DMS114 treated with DMSO at 0.1 percent for 48 hours (cell line): ENCODE results near the gene ESPN.
"Not testable (repeated sequence)": the region's sequence is repeated elsewhere in the genome, so short reads cannot be mapped to it uniquely, and the experiment has no call there.

ENCODE experiments used
- DNase-seq: peaks from one replicate; lab custom pipeline; 2025; ENCODE audit not compliant: unreplicated experiment; lab: John Stamatoyannopoulos, UW

Gene ESPN, protein sequence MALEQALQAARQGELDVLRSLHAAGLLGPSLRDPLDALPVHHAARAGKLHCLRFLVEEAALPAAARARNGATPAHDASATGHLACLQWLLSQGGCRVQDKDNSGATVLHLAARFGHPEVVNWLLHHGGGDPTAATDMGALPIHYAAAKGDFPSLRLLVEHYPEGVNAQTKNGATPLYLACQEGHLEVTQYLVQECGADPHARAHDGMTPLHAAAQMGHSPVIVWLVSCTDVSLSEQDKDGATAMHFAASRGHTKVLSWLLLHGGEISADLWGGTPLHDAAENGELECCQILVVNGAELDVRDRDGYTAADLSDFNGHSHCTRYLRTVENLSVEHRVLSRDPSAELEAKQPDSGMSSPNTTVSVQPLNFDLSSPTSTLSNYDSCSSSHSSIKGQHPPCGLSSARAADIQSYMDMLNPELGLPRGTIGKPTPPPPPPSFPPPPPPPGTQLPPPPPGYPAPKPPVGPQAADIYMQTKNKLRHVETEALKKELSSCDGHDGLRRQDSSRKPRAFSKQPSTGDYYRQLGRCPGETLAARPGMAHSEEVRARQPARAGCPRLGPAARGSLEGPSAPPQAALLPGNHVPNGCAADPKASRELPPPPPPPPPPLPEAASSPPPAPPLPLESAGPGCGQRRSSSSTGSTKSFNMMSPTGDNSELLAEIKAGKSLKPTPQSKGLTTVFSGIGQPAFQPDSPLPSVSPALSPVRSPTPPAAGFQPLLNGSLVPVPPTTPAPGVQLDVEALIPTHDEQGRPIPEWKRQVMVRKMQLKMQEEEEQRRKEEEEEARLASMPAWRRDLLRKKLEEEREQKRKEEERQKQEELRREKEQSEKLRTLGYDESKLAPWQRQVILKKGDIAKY

DNA sequence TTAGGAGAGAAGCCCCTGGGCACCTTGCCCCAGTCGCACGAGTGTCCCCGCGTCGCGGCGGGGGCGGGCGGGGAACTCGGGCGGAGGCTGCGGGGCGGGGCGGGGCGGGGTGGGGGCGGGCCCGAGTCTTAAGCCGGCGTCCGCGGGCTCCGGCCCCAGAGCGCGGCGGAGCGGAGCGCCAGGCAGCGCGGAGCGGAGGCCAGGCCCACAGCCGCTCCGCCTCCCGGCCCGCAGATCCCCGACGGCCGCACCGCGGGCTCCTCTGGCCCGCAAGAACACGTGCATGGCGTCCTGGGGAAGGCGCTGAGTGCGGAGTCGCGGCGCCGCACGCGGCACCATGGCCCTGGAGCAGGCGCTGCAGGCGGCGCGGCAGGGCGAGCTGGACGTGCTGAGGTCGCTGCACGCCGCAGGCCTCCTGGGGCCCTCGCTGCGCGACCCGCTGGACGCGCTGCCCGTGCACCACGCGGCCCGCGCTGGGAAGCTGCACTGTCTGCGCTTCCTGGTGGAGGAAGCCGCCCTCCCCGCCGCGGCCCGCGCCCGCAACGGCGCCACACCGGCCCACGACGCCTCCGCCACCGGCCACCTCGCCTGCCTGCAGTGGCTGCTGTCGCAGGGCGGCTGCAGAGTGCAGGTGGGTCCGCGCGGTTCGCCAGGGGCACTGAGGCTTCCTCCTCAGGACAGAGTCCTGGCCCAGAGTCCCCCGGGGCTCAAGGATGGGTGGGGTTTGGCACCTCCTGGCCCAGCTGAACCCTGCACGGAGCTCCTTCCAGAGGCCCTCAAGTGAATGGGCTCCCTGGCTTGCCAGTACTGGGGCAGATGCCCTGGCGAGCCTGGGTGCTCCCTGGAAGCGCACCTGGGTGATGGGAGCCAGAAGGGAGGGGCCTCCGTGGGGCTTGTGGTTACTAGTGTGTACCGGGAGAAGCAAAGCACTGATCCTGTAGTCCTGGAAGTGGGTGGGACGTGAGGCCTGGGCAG lies at the start of gene ESPN:
Gene ESPN (plus strand): TSS at position 158 of the 975 bp plus-strand sequence. CDS start 180 bp downstream, at position 338.
- no peak for DNase-seq

DNA sequence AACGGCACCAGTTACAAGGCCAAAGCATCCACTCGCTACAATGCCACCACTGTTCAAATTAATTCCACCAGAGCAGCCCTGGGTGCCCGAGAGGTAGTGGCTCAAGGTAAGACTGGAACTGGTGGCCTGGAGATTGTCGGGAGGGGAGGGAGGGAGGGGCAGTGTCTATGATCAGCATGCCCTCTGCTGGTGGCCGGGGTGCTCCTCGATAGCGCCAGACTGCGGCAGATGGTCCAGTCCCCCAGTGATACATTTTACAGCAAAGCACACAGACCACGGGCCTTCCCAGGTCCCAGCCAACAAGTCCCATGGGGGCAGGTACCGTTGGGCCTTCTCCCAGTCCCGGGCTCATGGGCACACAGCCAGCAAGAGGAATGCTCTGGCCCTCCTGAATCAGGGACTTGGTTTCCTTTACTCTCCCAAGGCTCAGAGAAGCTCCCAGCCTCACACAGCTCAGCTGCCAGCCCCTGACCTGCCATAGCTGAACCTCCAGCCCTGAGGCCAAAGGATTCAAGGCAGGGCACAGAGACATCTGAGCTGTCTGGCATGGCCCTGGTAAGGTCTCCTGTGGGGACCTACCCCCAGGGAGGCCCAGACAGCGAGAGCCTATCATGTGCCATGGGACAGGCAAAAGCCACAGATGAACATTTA lies 46.4 kb upstream of the ESPN start:
- no peak for DNase-seq

- DNase-seq: no peak
Measured at GRCh38 chr1:6380037-6380436, 44.5 kb upstream of the ESPN start.

GRCh38 chr1:6384135-6384534 lies 40.4 kb upstream of the ESPN start:
- DNase-seq: no peak

DNA sequence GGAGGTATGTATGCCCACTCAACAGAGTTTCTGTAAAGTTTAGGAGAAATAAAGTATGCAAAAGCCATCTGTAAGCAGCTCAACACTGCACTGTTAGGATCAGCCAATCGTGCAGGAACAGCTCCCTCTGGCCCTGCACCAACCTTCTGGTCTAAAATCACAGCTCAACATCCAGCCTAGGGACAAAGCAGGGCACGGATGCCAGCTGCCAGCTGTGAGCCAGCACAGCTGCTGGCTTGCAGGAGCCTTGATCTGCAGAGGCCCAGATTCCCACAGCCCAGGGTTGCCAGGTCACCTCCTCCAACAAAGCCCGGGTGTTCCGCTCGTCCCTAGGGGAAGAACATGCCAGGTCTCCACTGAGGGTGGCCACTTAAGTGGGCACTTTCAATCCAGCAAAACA lies 39.6 kb upstream of the ESPN start:
- no peak for DNase-seq

GRCh38 chr1:6385488-6386191 lies 38.9 kb upstream of the ESPN start:
- DNase-seq: no peak

DNA sequence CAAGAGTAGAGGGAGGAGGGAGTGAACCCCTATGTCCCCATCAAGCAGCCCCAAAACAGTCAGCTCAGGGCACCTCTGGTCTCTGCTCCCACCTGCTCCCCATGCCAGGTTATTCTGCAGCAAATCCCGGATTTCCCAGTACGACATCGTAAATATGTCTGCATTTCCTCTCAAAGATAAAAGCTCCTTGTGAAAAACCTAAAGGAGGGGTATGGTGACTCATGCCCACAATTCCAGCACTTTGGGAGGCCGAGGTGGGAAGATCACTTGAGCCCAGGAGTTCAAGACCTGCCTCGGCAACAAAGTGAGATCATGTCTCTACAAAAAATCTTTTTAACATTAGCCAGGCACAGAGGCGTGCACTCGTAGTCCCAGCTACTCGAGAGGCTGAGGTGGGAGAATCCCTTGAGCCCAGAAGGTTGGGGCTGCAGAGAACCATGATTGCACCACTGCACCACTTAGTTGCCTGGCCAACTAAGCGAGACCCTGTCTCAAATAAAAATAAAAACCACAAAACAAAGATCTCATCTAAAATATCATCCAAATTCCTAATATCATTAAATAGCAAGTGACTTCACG lies 38.1 kb upstream of the ESPN start:
- DNase-seq: no peak

GRCh38 chr1:6389971-6390370 lies 34.6 kb upstream of the ESPN start:
- DNase-seq: no peak

GRCh38 chr1:6391951-6392808 lies 32.4 kb upstream of the ESPN start:
- no peak for DNase-seq

GRCh38 chr1:6392809-6393399 lies 31.7 kb upstream of the ESPN start:
- DNase-seq: no peak

DNA sequence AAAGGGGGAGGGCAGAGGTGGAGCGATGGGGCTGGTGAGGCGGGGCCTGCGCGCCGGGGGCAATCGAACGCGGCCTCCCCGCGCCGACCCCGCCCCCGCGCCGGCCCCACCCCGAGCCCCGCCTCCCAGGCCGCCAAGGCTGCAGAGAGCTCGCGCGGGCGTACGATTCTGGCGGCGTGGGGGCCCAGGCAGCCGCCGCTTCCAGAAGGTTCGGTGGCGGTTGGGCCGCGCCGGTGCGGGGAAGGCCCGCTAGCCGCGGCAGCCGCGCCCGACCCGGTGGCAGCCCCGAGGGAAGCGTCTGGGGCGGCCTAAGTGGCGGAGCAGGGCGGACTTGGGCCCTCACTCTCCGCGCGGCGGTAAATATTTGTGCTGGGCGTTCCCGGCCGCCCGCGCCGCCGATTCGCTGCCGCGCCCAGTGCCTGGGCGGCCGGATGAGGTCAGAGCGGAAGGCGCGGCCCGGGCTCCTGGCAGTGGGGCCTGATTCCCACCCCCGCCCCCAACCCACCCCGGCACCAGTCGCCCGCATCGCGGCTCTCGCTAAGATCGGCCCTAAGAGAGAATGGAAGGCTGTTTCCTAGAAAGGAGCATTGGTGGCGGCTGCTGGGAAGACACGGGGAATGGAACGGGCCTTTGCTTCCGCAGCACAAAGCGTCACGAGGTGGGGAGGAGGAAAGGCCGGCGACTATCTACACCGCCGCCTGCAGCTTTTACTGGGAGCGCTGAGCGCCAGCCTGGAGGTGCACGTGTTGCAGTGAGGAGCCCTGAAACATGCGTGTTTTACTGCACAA lies 31.0 kb upstream of the ESPN start, which contains the start of gene ACOT7:
Gene ACOT7 (minus strand): TSS at position 368 of the 788 bp plus-strand sequence. CDS start 368 bp downstream, outside the sequence.
- peak; percentile 86 for DNase-seq

DNA sequence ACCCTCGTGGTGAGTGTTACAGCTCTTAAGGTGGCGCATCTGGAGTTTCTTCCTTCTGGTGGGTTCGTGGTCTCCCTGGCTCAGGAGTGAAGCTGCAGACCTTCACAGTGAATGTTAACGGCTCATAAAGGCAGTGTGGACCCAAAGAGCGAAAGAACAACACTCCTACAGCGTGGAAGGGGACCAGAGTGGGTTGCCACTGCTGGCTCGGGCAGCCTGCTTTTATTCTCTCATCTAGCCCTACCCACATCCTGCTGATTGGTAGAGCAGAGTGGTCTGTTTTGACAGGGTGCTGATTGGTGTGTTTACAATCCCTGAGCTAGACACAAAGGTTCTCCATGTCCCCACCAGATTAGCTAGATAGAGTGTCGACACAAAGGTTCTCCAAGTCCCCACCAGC lies 29.4 kb upstream of the ESPN start:
- DNase-seq: not testable (repeated sequence)

DNA sequence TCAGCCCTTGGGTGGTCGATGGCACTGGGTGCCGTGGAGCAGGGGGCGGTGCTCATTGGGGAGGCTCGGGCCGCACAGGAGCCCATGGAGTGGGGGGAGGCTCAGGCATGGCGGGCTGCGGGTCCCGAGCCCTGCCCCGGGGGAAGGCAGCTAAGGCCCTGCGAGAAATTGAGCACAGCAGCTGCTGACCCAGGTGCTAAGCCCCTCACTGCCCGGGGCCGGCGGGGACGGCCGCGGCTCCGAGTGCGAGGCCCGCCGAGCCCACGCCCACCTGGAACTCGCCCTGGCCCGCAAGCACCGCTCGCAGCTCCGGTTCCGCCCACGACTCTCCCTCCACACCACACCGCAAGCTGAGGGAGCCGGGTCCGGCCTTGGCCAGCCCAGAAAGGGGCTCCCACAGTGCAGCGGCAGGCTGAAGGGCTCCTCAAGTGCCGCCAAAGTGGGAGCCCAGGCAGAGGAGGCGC lies 28.8 kb upstream of the ESPN start:
- DNase-seq: not testable (repeated sequence)

DNA sequence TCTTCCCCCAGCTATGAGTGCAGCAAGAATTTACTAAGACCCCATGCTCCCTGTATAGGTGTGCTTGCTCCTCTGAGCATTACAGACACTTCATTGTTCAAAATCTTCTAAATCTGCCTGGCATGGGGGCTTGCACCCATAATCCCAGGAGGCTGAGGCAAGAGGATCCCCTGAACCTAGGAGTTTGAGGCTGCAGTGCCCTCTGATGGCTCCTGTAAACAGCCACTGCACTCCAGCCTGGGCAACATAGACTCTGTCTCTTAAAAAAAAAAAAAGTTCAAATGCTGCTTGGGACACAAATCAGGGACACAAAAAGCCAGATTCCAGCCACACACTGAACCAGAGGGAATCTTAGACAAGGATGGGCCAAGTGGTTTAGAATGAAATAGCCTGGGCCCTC lies 27.6 kb upstream of the ESPN start:
- DNase-seq: no peak

DNA sequence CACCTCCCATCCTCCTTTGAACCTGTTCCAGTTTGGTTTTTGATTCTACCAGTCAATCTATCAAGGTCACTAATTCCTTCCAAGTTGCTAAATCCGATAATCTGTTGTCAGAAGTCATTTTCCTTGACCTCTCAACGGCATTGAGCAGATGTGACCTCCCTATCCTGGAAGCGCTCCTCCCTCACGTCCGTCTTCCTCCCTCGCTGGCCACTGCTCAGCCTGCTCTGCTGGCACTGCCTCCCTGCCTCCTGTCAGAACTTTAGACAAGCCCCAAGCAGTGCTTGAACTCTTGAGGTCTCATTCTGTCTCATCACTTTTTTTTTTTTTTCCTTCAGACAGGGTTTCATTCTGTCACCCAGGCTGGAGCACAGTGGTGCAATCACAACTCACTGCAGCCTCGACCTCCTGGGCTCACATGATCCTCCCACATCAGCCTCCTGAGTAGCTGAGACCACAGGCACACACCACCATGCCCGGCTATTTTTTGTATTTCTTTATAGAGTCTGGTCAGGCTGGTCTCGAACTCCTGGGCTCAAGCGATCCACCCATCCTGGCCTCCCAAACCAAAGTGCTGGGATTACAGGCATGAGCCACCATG lies 26.6 kb upstream of the ESPN start:
- no peak for DNase-seq

GRCh38 chr1:6399294-6399693 lies 25.3 kb upstream of the ESPN start:
- no peak for DNase-seq

GRCh38 chr1:6401673-6402072 lies 22.9 kb upstream of the ESPN start:
- DNase-seq: no peak
